Endothelial cell of umbilical vein (primary cell): Measurements from ENCODE around the gene SOX30. TPM values are rescaled to one million over a fixed set of nuclear protein-coding genes. Genes with fewer than 3 reads are reported as not detected.

Experiments
- BruUV-seq: library from RNA; stranded (reverse); fragments of 400-500 nt; replicated peaks from 2 replicates; lab custom pipeline; 2021; lab: Mats Ljungman, UMichigan
- CTCF ChIA-PET: fragments of 300-600, 350-600 bp; sonication (Branson Sonifier 250); formaldehyde crosslinking; loops from one replicate; lab custom pipeline; 2021; ENCODE audit warnings: antibody characterized with exemption, inconsistent platforms; lab: Charles Lee
- POLR2A ChIA-PET: fragments of 300-600, 350-600 bp; sonication (Branson Sonifier 250); formaldehyde crosslinking; loops from one replicate; lab custom pipeline; 2021; ENCODE audit warnings: antibody characterized with exemption, inconsistent platforms; lab: Charles Lee
- DNase-seq: peaks from one replicate; pipeline ENCODE4 v3.0.0-alpha.2; 2011; ENCODE audit warnings: low read depth, low spot score
- FAIRE-seq: peaks from 2 replicates; lab custom pipeline; 2011; peaks lifted over from hg19 to GRCh38; lab: Jason Lieb, UNC
- H2AFZ ChIP-seq: 2 replicates; pipeline ENCODE4 v1.6.0; 2012; ENCODE audit warnings: low read depth, low read length, control low read depth, inconsistent platforms
- H3K27ac ChIP-seq: 2 replicates; pipeline ENCODE4 v1.5.1; 2011; ENCODE audit warnings: low read depth, mild to moderate bottlenecking, control low read depth, low read length, moderate library complexity; ENCODE audit not compliant: insufficient read depth
- H3K27me3 ChIP-seq, 2 experiments: 2 replicates each; pipeline versions ENCODE4 v1.6.0 to v1.6.1; 2011; ENCODE audit warnings: low read length in 2 of 2, mixed read lengths in 1 of 2; ENCODE audit not compliant: control insufficient read depth in 2 of 2, insufficient read depth in 2 of 2
- H3K36me3 ChIP-seq, 2 experiments: 2 replicates in 1 of 2; 3 replicates in 1 of 2; pipeline ENCODE4 v1.5.1; 2011; ENCODE audit warnings: low read length in 2 of 2, mild to moderate bottlenecking in 1 of 2, moderate library complexity in 1 of 2; ENCODE audit not compliant: control insufficient read depth in 2 of 2, insufficient read depth in 2 of 2; ENCODE audit errors: extremely low read depth in 1 of 2
- H3K4me1 ChIP-seq: 3 replicates; pipeline ENCODE4 v1.5.1; 2011; ENCODE audit warnings: mild to moderate bottlenecking, low read length; ENCODE audit not compliant: control insufficient read depth, insufficient read depth; ENCODE audit errors: extremely low read depth
- H3K4me2 ChIP-seq: 2 replicates; pipeline ENCODE4 v1.6.1; 2011; ENCODE audit warnings: low read length, control low read depth, mixed read lengths; ENCODE audit not compliant: insufficient read depth
- H3K4me3 ChIP-seq, 3 experiments: fragments of 200-600 bp in 1 of 3; sonication (generic), shearing (Covaris generic) in 1 of 3; replicated peaks in 1 of 3; 2 replicates each; pipeline ENCODE4 v1.5.1; 2011 to 2016; ENCODE audit warnings: control low read depth in 3 of 3, low read length in 3 of 3, mild to moderate bottlenecking in 2 of 3, inconsistent platforms in 1 of 3, low read depth in 1 of 3, moderate library complexity in 1 of 3; ENCODE audit not compliant: insufficient read depth in 1 of 3
- H3K79me2 ChIP-seq: 2 replicates; pipeline ENCODE4 v1.6.0; 2012; ENCODE audit warnings: low read length, inconsistent platforms; ENCODE audit not compliant: control insufficient read depth, insufficient read depth
- H3K9ac ChIP-seq: replicated peaks from 2 replicates; pipeline ENCODE3; 2011; ENCODE audit warnings: low read length, control low read depth; ENCODE audit not compliant: insufficient read depth; ENCODE audit errors: extremely low read depth
- H3K9me1 ChIP-seq: replicated peaks from 3 replicates; pipeline ENCODE4 v1.6.0; 2011; ENCODE audit warnings: mild to moderate bottlenecking, low read length; ENCODE audit not compliant: control insufficient read depth, insufficient read depth; ENCODE audit errors: extremely low read depth
- H3K9me3 ChIP-seq: replicated peaks from 2 replicates; pipeline ENCODE4 v1.5.1; 2012; ENCODE audit warnings: low read length, inconsistent platforms; ENCODE audit not compliant: control insufficient read depth, insufficient read depth
- H4K20me1 ChIP-seq: replicated peaks from 2 replicates; pipeline ENCODE3; 2011; ENCODE audit warnings: mild to moderate bottlenecking, low read length; ENCODE audit not compliant: control insufficient read depth, insufficient read depth; ENCODE audit errors: extremely low read depth
- EZH2 ChIP-seq: IDR thresholded peaks from 2 replicates; pipeline ENCODE4 v1.6.1; 2012; ENCODE audit warnings: borderline replicate concordance, low read depth, mild to moderate bottlenecking, moderate library complexity, low read length, inconsistent platforms; ENCODE audit not compliant: severe bottlenecking
- FOS ChIP-seq: IDR thresholded peaks from 2 replicates; pipeline ENCODE4 v1.6.1; 2011; ENCODE audit warnings: mild to moderate bottlenecking, low read length, moderate library complexity, borderline replicate concordance; ENCODE audit not compliant: insufficient read depth
- GATA2 ChIP-seq: IDR thresholded peaks from 2 replicates; pipeline ENCODE4 v1.7.0; 2011; ENCODE audit warnings: low read depth, mild to moderate bottlenecking, moderate library complexity, mixed read lengths, low read length; ENCODE audit not compliant: insufficient read length, insufficient read depth
- JUN ChIP-seq: IDR thresholded peaks from 2 replicates; pipeline ENCODE4 v1.6.1; 2011; ENCODE audit warnings: borderline replicate concordance, low read depth; ENCODE audit not compliant: insufficient read length, insufficient read depth
- MAX ChIP-seq: IDR thresholded peaks from 2 replicates; pipeline ENCODE4 v1.6.1; 2011; ENCODE audit not compliant: insufficient read depth, insufficient read length
- MYC ChIP-seq: IDR thresholded peaks from one replicate; pipeline ENCODE4 v1.6.1; 2011; ENCODE audit warnings: mild to moderate bottlenecking, low read depth, low read length
- POLR2A ChIP-seq: IDR thresholded peaks from 2 replicates; pipeline ENCODE4 v1.6.1; 2012; ENCODE audit warnings: low read depth, mild to moderate bottlenecking, control low read depth, low read length
- POLR2AphosphoS5 ChIP-seq: IDR thresholded peaks from 2 replicates; pipeline ENCODE4 v1.6.1; 2012; ENCODE audit warnings: low read depth, mild to moderate bottlenecking, control low read depth, low read length, moderate library complexity; ENCODE audit not compliant: insufficient read depth
- dilution Hi-C: fragments of 300-500 bp; cut with MboI; formaldehyde crosslinking; loops from one replicate; pipeline ENCODE4 v1.15.0; 2019; ENCODE audit warnings: low sequenced_read_pairs; ENCODE audit not compliant: extremely low pct_ligation_motif_present
- intact Hi-C: fragments of 100-400 bp; cut with micrococcal nuclease; formaldehyde crosslinking; loops from one replicate; pipeline ENCODE4 v1.10.0; 2022
- polyA plus RNA-seq, 4 experiments: library from polyadenylated mRNA; depleted of rRNA in 3 of 4; stranded (reverse) in 3 of 4; unstranded in 1 of 4; fragments of >200 nt; gene quantifications; 2 replicates each; pipeline versions ENCODE4 v1.2.1 to v1.2.3, GENCODE V29; 2011 to 2012; ENCODE audit warnings: missing spikeins in 1 of 4
- total RNA-seq: library from RNA; stranded (reverse); gene quantifications from 2 replicates; pipeline ENCODE4 v1.2.3, GENCODE V29; 2021
- TF ChIP-seq, protein P1 (sequence below), 2 donors: IDR thresholded peaks; 1 replicate in 1 of 2; 2 replicates in 1 of 2; pipeline ENCODE4 v1.5.1; 2011; ENCODE audit warnings: low read length in 2 of 2, mild to moderate bottlenecking in 2 of 2, moderate library complexity in 2 of 2, control low read depth in 1 of 2, inconsistent platforms in 1 of 2, low read depth in 1 of 2; ENCODE audit not compliant: insufficient read depth in 1 of 2; ENCODE audit errors: extremely low read depth in 1 of 2

The SOX30 gene
- total and polyA plus RNA-seq, 2 donors (not counting 3 experiments of a cell fraction or from before 2014, with no cell fraction given), result not detected

- no peak overlapping the region for H2AFZ ChIP-seq
- H3K4me1 ChIP-seq, result no peaks in the 10 kb centered on the region
- POLR2A ChIA-PET, result no interaction called here
- no peaks in the 10 kb centered on the region for H3K79me2 ChIP-seq
- no peak for DNase-seq
- intact Hi-C loops (no loop called here), dilution Hi-C loops (no loop called here)
- H4K20me1 ChIP-seq, result no peaks in the 10 kb centered on the region
- no peak overlapping the region for H3K27ac ChIP-seq
- no peaks in the 10 kb centered on the region for H3K36me3 ChIP-seq
- H3K9ac ChIP-seq, result no peak overlapping the region
- H3K27me3 ChIP-seq, result no peaks in the 10 kb centered on the region
- no peak overlapping the region for H3K4me2 ChIP-seq
- no peak overlapping the region for H3K4me3 ChIP-seq
- no TSS peak for BruUV-seq
- no peaks in the 10 kb centered on the region for H3K9me3 ChIP-seq
- CTCF ChIA-PET, result interaction anchor here (1.5 kb wide), 1 partner anchor 298 kb away, joined by 4 read pairs; no protein-coding TSS in a partner anchor
- FAIRE-seq, result no peak
- no peaks in the 10 kb centered on the region for H3K9me1 ChIP-seq
- TF ChIP-seq POLR2A, result no peak
- no peak for TF ChIP-seq FOS
- TF ChIP-seq, protein P1, sequence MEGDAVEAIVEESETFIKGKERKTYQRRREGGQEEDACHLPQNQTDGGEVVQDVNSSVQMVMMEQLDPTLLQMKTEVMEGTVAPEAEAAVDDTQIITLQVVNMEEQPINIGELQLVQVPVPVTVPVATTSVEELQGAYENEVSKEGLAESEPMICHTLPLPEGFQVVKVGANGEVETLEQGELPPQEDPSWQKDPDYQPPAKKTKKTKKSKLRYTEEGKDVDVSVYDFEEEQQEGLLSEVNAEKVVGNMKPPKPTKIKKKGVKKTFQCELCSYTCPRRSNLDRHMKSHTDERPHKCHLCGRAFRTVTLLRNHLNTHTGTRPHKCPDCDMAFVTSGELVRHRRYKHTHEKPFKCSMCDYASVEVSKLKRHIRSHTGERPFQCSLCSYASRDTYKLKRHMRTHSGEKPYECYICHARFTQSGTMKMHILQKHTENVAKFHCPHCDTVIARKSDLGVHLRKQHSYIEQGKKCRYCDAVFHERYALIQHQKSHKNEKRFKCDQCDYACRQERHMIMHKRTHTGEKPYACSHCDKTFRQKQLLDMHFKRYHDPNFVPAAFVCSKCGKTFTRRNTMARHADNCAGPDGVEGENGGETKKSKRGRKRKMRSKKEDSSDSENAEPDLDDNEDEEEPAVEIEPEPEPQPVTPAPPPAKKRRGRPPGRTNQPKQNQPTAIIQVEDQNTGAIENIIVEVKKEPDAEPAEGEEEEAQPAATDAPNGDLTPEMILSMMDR (IDR thresholded peaks at IDR 0.05; ENCODE audit: extremely low read depth in 1 of 2, insufficient read depth in 1 of 2, low read depth in 1 of 2, low read length in 2 of 2), result no peak
- no peak for TF ChIP-seq EZH2
- no peak for TF ChIP-seq GATA2
- TF ChIP-seq JUN, result no peak
- TF ChIP-seq MAX, result no peak
- no peak for TF ChIP-seq MYC
- no peak for TF ChIP-seq POLR2AphosphoS5
Observed at GRCh38 chr5:157640406-157641066, 11.7 kb downstream of the SOX30 start.
